Panc1 (cell line): ENCODE measurements around the gene IRX5. TPM values are rescaled to one million over a fixed set of nuclear protein-coding genes. Genes with fewer than 3 reads are reported as not detected.

Experiments
- ATAC-seq: fragments of 200-7000 bp; cut with Tn5 transposase; 2 replicates; pipeline ENCODE4 v1.9.1; 2020; ENCODE audit warnings: mild to moderate bottlenecking, moderate library complexity
- BruUV-seq: library from RNA; stranded (reverse); fragments of 400-500 nt; replicated peaks from 2 replicates; lab custom pipeline; 2021; lab: Mats Ljungman, UMichigan
- CTCF ChIA-PET: fragments of 300-600 bp; sonication (Branson Sonifier 250); formaldehyde crosslinking; loops from one replicate; lab custom pipeline; 2022; ENCODE audit warnings: antibody characterized with exemption; lab: Charles Lee
- POLR2A ChIA-PET: fragments of 300-600 bp; sonication (Branson Sonifier 250); formaldehyde crosslinking; loops from one replicate; lab custom pipeline; 2022; ENCODE audit warnings: antibody characterized with exemption; lab: Charles Lee
- DNase-seq: peaks from one replicate; pipeline ENCODE4 v3.0.0-alpha.2; 2010; ENCODE audit warnings: low read depth, low spot score
- H3K27ac ChIP-seq: 2 replicates; pipeline ENCODE4 v1.5.1; 2011; ENCODE audit warnings: mild to moderate bottlenecking, low read length, inconsistent platforms
- H3K27me3 ChIP-seq: fragments of 200-500 bp; sonication (Bioruptor generic); 2 replicates; pipeline ENCODE4 v1.6.0; 2014; ENCODE audit warnings: low read length, inconsistent platforms; ENCODE audit not compliant: control insufficient read depth, insufficient read depth
- H3K36me3 ChIP-seq: fragments of 200-500 bp; sonication (Bioruptor generic); 2 replicates; pipeline ENCODE4 v1.5.1; 2014; ENCODE audit warnings: inconsistent platforms, mild to moderate bottlenecking, low read length, moderate library complexity; ENCODE audit not compliant: control insufficient read depth, insufficient read depth
- H3K4me1 ChIP-seq: 2 replicates; pipeline ENCODE4 v1.5.1; 2011; ENCODE audit warnings: inconsistent platforms, mild to moderate bottlenecking, low read length, moderate library complexity; ENCODE audit not compliant: control insufficient read depth, insufficient read depth
- H3K4me3 ChIP-seq, 2 experiments: 2 replicates each; pipeline ENCODE4 v1.5.1; 2011 to 2012; ENCODE audit warnings: low read depth in 2 of 2, low read length in 2 of 2, mild to moderate bottlenecking in 2 of 2, inconsistent platforms in 1 of 2, moderate library complexity in 1 of 2
- H3K9me3 ChIP-seq: fragments of 200-500 bp; sonication (Bioruptor generic); 2 replicates; pipeline ENCODE4 v1.5.1; 2014; ENCODE audit warnings: low read depth, mild to moderate bottlenecking, inconsistent platforms, low read length, moderate library complexity; ENCODE audit not compliant: control insufficient read depth, insufficient read depth
- CTCF ChIP-seq: fragments of 450-650 bp; IDR thresholded peaks from 2 replicates; pipeline ENCODE4 v1.5.1; 2017; ENCODE audit warnings: mild to moderate bottlenecking
- POLR2AphosphoS5 ChIP-seq: IDR thresholded peaks from 2 replicates; pipeline ENCODE4 v1.6.1; 2012; ENCODE audit warnings: mild to moderate bottlenecking, low read depth, low read length, moderate library complexity
- REST ChIP-seq, 2 experiments: IDR thresholded peaks; 2 replicates each; pipeline ENCODE4 v1.6.1; 2011 to 2012; ENCODE audit warnings: low read depth in 2 of 2, control low read depth in 1 of 2, low read length in 1 of 2, mild to moderate bottlenecking in 1 of 2, moderate library complexity in 1 of 2; ENCODE audit not compliant: insufficient read depth in 1 of 2
- SIN3A ChIP-seq: IDR thresholded peaks from 2 replicates; pipeline ENCODE4 v1.6.1; 2012; ENCODE audit warnings: low read depth, mild to moderate bottlenecking, low read length, moderate library complexity, borderline replicate concordance; ENCODE audit not compliant: insufficient read depth
- TCF7L2 ChIP-seq: IDR thresholded peaks from 2 replicates; pipeline ENCODE4 v1.6.1; 2011; ENCODE audit warnings: mild to moderate bottlenecking, low read depth, low read length, inconsistent platforms
- in situ Hi-C: cut with HindIII; loops from 2 replicates; pipeline ENCODE4 v1.10.0; 2016; ENCODE audit warnings: low sequenced_read_pairs, low pct_unique_long_range_greater_than_20kb
- intact Hi-C: fragments of 100-400 bp; cut with micrococcal nuclease; formaldehyde crosslinking; loops from one replicate; pipeline ENCODE4 v1.10.0; 2022; ENCODE audit not compliant: unreplicated experiment
- total RNA-seq: library from RNA; stranded (reverse); gene quantifications from one replicate; pipeline ENCODE4 v1.2.1, GENCODE V29; 2021; ENCODE audit not compliant: unreplicated experiment

IRX5 gene
- total RNA-seq, 1 experiment from 2014 or later: 2.7 TPM

- H3K27ac ChIP-seq: no peak overlapping the region
- BruUV-seq: no TSS peak
- in situ Hi-C loops (no loop called here), intact Hi-C loops (no loop called here)
- ChIA-PET POLR2A (no interaction called here), CTCF (no interaction called here)
- no peak overlapping the region for H3K4me3 ChIP-seq
- H3K9me3 ChIP-seq: no peaks in the 10 kb centered on the region
- ATAC-seq (no peak), DNase-seq (no peak)
- no peaks in the 10 kb centered on the region for H3K36me3 ChIP-seq
- no peaks in the 10 kb centered on the region for H3K4me1 ChIP-seq
- H3K27me3 ChIP-seq: no peaks in the 10 kb centered on the region
- TF ChIP-seq TCF7L2 (no peak), SIN3A (no peak), REST (IDR thresholded peaks at IDR 0.05; ENCODE audit: insufficient read depth in 1 of 2, low read depth in 2 of 2, low read length in 1 of 2) (no peak), POLR2AphosphoS5 (no peak), CTCF (no peak)
Measured at GRCh38 chr16:54940279-54940604, 9.6 kb downstream of the IRX5 start.

- Histone ChIP-seq H3K9me3 (no peaks in the 10 kb centered on the region), H3K4me3 (no peak overlapping the region), H3K4me1 (no peaks in the 10 kb centered on the region), H3K27ac (no peak overlapping the region), H3K36me3 (no peaks in the 10 kb centered on the region), H3K27me3 (no peaks in the 10 kb centered on the region)
- intact Hi-C loops (no loop called here), in situ Hi-C loops (no loop called here)
- CTCF ChIA-PET: no interaction called here
- TF ChIP-seq REST (IDR thresholded peaks at IDR 0.05; ENCODE audit: insufficient read depth in 1 of 2, low read depth in 2 of 2, low read length in 1 of 2) (no peak), CTCF (peak; percentile 13; the same call in 1 of the 2 replicates)
- ATAC-seq (no peak), DNase-seq (no peak)
- POLR2A ChIA-PET: no interaction called here
- no TSS peak for BruUV-seq
Measured at GRCh38 chr16:54942353-54942943, 11.8 kb downstream of the IRX5 start.
